ENCODE measurements around the gene ALOXE3. TPM values are rescaled to one million over a fixed set of nuclear protein-coding genes. Genes with fewer than 3 reads are reported as not detected.

ALOXE3 gene
- total RNA-seq, 1 donor from 2014 or later: not detected

DNA sequence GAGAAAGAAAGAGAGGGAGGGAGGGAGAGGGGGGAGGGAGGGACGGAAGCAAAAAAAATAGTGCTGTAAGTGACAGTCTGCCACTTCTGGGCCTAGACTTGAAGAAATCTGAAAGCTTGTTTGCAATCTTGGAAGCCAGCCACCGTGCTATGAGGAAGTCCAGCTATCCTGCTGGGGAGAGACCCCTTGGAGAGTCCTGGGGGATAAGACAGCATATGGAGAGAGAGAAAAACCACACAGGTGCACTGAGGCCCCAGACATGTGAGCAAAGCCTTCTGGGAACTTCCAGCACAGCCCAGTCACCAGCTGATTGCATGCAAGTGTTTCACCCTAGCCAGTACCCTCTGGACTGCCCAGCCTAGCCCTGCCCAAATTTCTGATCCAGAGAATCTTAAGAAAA, 18.2 kb downstream of the ALOXE3 start:
- no peaks in the 10 kb centered on the region for H3K4me1 ChIP-seq (ENCODE audit: control insufficient read depth in 3 of 3, insufficient read depth in 3 of 3, low read length in 3 of 3)
- no peak overlapping the region for H3K4me3 ChIP-seq (ENCODE audit: low read length in 3 of 3)
- H3K9me3 ChIP-seq (ENCODE audit: control insufficient read depth in 3 of 3, low read length in 3 of 3): no peaks in the 10 kb centered on the region
- no peaks in the 10 kb centered on the region for H3K36me3 ChIP-seq (ENCODE audit: control insufficient read depth in 3 of 3, insufficient read depth in 3 of 3, low read length in 3 of 3)
- H3K9ac ChIP-seq (ENCODE audit: low read depth in 1 of 3, low read length in 3 of 3): no peak overlapping the region
- peaks cover 20 to 21% (median 21%) of the 10 kb centered on the region in 3 donors for H3K27me3 ChIP-seq (ENCODE audit: control insufficient read depth in 3 of 3, insufficient read depth in 3 of 3, low read length in 3 of 3)
- H3K27ac ChIP-seq (ENCODE audit: low read depth, low read length): no peak overlapping the region

- Histone ChIP-seq H3K9me3 (ENCODE audit: control insufficient read depth in 3 of 3, low read length in 3 of 3) (no peaks in the 10 kb centered on the region), H3K27ac (ENCODE audit: low read depth, low read length) (no peak overlapping the region), H3K4me1 (ENCODE audit: control insufficient read depth in 3 of 3, insufficient read depth in 3 of 3, low read length in 3 of 3) (no peaks in the 10 kb centered on the region), H3K27me3 (ENCODE audit: control insufficient read depth in 3 of 3, insufficient read depth in 3 of 3, low read length in 3 of 3) (peaks cover 36 to 41% (median 38%) of the 10 kb centered on the region in 3 donors), H3K36me3 (ENCODE audit: control insufficient read depth in 3 of 3, insufficient read depth in 3 of 3, low read length in 3 of 3) (no peaks in the 10 kb centered on the region), H3K9ac (ENCODE audit: low read depth in 1 of 3, low read length in 3 of 3) (no peak overlapping the region), H3K4me3 (ENCODE audit: low read length in 3 of 3) (no peak overlapping the region)
These were observed 21.8 kb downstream of the ALOXE3 start for GRCh38 chr17:8096541-8096940.

GRCh38 chr17:8095361-8095760, 23.0 kb downstream of the ALOXE3 start:
- H3K4me3 ChIP-seq (ENCODE audit: low read length in 3 of 3): no peak overlapping the region
- H3K4me1 ChIP-seq (ENCODE audit: control insufficient read depth in 3 of 3, insufficient read depth in 3 of 3, low read length in 3 of 3): no peaks in the 10 kb centered on the region
- no peaks in the 10 kb centered on the region for H3K9me3 ChIP-seq (ENCODE audit: control insufficient read depth in 3 of 3, low read length in 3 of 3)
- H3K9ac ChIP-seq (ENCODE audit: low read depth in 1 of 3, low read length in 3 of 3): no peak overlapping the region
- H3K27ac ChIP-seq (ENCODE audit: low read depth, low read length): no peak overlapping the region
- peaks cover 45 to 48% (median 47%) of the 10 kb centered on the region in 3 donors for H3K27me3 ChIP-seq (ENCODE audit: control insufficient read depth in 3 of 3, insufficient read depth in 3 of 3, low read length in 3 of 3)
- no peaks in the 10 kb centered on the region for H3K36me3 ChIP-seq (ENCODE audit: control insufficient read depth in 3 of 3, insufficient read depth in 3 of 3, low read length in 3 of 3)

DNA sequence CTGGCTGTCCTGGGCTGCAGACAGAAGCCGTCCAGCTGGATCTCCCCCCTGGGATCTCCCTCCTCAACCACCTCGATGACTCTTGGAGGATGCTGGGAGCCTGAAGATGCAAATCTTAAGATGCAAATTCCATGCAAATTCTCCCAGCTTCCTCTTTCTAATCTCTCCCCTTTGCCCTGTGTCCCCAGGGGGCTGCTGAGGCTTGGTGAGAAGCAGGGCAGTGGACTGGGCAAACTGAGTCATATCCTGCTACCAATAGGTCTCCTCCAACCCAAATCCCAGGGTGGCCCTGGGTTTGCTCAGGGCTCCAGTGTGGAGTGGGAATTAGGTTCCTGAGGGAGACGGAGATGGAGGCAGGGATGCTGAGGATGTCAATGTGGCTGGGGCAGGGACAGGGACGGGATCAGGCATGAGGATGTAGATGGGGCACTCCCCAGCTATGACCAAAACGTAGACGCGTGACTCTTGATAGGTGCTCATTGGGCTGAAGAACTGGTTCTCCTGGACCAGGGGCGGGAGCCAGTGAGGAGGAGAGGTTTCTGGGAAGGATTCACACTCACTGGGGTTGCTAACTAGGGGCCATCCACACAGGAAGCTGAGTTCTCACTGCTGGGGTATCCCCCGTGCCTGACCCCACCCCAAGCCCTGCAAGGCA, 27.2 kb downstream of the ALOXE3 start:
- Histone ChIP-seq H3K9me3 (ENCODE audit: control insufficient read depth in 3 of 3, low read length in 3 of 3) (no peaks in the 10 kb centered on the region), H3K27me3 (ENCODE audit: control insufficient read depth in 3 of 3, insufficient read depth in 3 of 3, low read length in 3 of 3) (peaks cover 49 to 58% (median 56%) of the 10 kb centered on the region in 3 donors), H3K4me3 (ENCODE audit: low read length in 3 of 3) (no peak overlapping the region), H3K9ac (ENCODE audit: low read depth in 1 of 3, low read length in 3 of 3) (no peak overlapping the region), H3K27ac (ENCODE audit: low read depth, low read length) (no peak overlapping the region), H3K4me1 (ENCODE audit: control insufficient read depth in 3 of 3, insufficient read depth in 3 of 3, low read length in 3 of 3) (no peaks in the 10 kb centered on the region), H3K36me3 (ENCODE audit: control insufficient read depth in 3 of 3, insufficient read depth in 3 of 3, low read length in 3 of 3) (no peaks in the 10 kb centered on the region)

DNA sequence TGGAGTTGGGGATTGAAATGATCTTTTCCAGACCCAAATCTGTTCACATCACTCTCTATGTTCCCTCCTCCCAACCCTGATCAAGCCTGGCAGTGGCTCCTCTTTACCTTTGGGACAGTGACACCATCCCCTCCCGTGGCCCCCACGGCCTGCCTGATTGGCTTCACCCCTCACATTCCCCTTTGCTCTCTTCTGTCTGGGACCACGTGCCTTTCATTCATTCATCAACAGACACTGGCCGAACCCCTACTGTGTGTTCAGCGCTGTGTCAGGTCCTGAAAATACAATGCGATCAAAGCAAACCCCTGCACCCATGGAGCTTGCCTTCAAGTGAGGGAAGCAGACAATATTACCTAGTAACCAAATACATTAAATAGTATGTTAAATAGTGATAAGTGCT, 28.6 kb downstream of the ALOXE3 start:
- Histone ChIP-seq H3K4me3 (ENCODE audit: low read length in 3 of 3) (no peak overlapping the region), H3K27ac (ENCODE audit: low read depth, low read length) (no peak overlapping the region), H3K4me1 (ENCODE audit: control insufficient read depth in 3 of 3, insufficient read depth in 3 of 3, low read length in 3 of 3) (no peaks in the 10 kb centered on the region), H3K9ac (ENCODE audit: low read depth in 1 of 3, low read length in 3 of 3) (no peak overlapping the region), H3K27me3 (ENCODE audit: control insufficient read depth in 3 of 3, insufficient read depth in 3 of 3, low read length in 3 of 3) (peaks cover 35 to 52% (median 47%) of the 10 kb centered on the region in 3 donors), H3K36me3 (ENCODE audit: control insufficient read depth in 3 of 3, insufficient read depth in 3 of 3, low read length in 3 of 3) (no peaks in the 10 kb centered on the region), H3K9me3 (ENCODE audit: control insufficient read depth in 3 of 3, low read length in 3 of 3) (no peaks in the 10 kb centered on the region)

GRCh38 chr17:8087952-8088230, 30.4 kb downstream of the ALOXE3 start:
- H3K9ac ChIP-seq (ENCODE audit: low read depth in 1 of 3, low read length in 3 of 3): no peak overlapping the region
- no peak overlapping the region for H3K27ac ChIP-seq (ENCODE audit: low read depth, low read length)
- H3K4me1 ChIP-seq (ENCODE audit: control insufficient read depth in 3 of 3, insufficient read depth in 3 of 3, low read length in 3 of 3): no peaks in the 10 kb centered on the region
- no peaks in the 10 kb centered on the region for H3K9me3 ChIP-seq (ENCODE audit: control insufficient read depth in 3 of 3, low read length in 3 of 3)
- no peak overlapping the region for H3K4me3 ChIP-seq (ENCODE audit: low read length in 3 of 3)
- peaks cover 36 to 58% (median 52%) of the 10 kb centered on the region in 3 donors for H3K27me3 ChIP-seq (ENCODE audit: control insufficient read depth in 3 of 3, insufficient read depth in 3 of 3, low read length in 3 of 3)
- H3K36me3 ChIP-seq (ENCODE audit: control insufficient read depth in 3 of 3, insufficient read depth in 3 of 3, low read length in 3 of 3): no peaks in the 10 kb centered on the region

DNA sequence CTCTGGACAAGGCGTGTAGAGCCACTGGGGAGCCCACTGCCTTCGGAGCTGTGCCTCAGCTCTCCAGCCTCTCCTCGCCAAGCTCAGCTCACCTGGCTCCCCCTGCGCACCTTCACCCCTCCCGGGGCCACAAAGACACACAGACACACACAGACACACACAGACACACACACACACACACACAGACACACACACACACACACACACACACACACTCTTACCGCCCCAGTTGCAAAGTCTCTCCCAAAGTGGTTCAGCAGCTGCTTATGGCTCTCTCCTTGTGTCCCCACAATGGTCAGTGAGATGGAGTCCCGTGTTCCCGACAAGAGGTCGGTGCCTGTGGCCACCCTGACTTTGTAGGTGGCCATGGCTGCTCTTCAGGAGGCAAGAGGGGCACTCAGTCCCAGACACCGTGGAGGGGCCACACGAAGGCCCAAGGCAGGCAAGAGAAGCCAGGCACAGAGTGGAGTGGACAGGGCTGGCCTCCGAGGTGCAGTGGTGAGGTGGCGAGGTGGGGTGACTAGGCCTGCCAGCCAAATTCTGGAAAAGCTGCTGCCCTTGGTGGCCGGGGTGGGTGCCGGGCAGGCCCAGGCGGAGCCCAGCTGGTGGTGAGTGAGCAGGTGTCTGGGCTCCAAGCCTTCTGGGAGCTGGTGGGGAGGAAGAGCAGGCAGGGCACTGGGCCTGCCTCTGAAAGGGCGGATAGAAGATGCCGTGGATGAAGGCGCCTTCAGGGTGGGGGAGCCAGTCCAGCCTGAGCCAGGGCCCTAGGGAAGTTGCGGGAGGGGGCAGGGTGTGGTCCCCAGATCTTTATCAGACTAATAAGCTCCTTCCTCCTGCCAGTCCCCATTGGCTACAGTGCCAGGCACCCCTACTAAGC, 31.0 kb downstream of the ALOXE3 start, which contains the start of gene ALOX12B:
ALOX12B (minus strand) TSS at position 642 of the 877 bp plus-strand sequence; CDS start at position 368, 274 bp downstream.
- no peaks in the 10 kb centered on the region for H3K9me3 ChIP-seq (ENCODE audit: control insufficient read depth in 3 of 3, low read length in 3 of 3)
- H3K4me1 ChIP-seq (ENCODE audit: control insufficient read depth in 3 of 3, insufficient read depth in 3 of 3, low read length in 3 of 3): no peaks in the 10 kb centered on the region
- H3K9ac ChIP-seq (ENCODE audit: low read depth in 1 of 3, low read length in 3 of 3): no peak within 1 kb of the TSS
- H3K27me3 ChIP-seq (ENCODE audit: control insufficient read depth in 3 of 3, insufficient read depth in 3 of 3, low read length in 3 of 3): peaks cover 32 to 58% (median 51%) of the 10 kb centered on the region in 3 donors
- no peaks in the 10 kb centered on the region for H3K36me3 ChIP-seq (ENCODE audit: control insufficient read depth in 3 of 3, insufficient read depth in 3 of 3, low read length in 3 of 3)
- H3K27ac ChIP-seq (ENCODE audit: low read depth, low read length): no peak within 1 kb of the TSS
- no peak within 1 kb of the TSS for H3K4me3 ChIP-seq (ENCODE audit: low read length in 3 of 3)

DNA sequence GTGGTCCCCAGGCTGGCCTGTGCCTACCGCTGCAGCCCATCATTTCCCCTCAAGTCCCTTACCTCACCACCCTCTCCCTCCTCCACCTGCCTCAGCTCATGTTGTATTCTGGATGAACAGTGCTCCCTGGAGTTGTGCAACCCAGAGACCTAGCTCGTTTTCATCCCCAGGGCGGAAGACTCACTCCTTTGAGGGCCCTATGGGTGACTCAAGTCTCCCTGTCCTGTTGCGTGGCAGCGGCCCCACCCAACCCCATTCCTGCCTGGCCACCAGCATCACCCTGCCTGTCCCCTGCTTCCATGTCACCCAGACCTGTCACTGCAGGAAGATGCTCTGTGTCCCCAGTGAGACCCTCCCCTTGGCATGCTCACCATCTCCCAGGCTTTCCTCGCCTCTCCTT, 34.1 kb downstream of the ALOXE3 start:
- H3K4me3 ChIP-seq (ENCODE audit: low read length in 3 of 3): no peak overlapping the region
- peaks cover 5 to 13% (median 9%) of the 10 kb centered on the region in 3 donors for H3K4me1 ChIP-seq (ENCODE audit: control insufficient read depth in 3 of 3, insufficient read depth in 3 of 3, low read length in 3 of 3)
- no peak overlapping the region for H3K27ac ChIP-seq (ENCODE audit: low read depth, low read length)
- no peaks in the 10 kb centered on the region for H3K36me3 ChIP-seq (ENCODE audit: control insufficient read depth in 3 of 3, insufficient read depth in 3 of 3, low read length in 3 of 3)
- no peaks in the 10 kb centered on the region for H3K9me3 ChIP-seq (ENCODE audit: control insufficient read depth in 3 of 3, low read length in 3 of 3)
- peaks cover 19 to 57% (median 50%) of the 10 kb centered on the region in 3 donors for H3K27me3 ChIP-seq (ENCODE audit: control insufficient read depth in 3 of 3, insufficient read depth in 3 of 3, low read length in 3 of 3)
- H3K9ac ChIP-seq (ENCODE audit: low read depth in 1 of 3, low read length in 3 of 3): no peak overlapping the region

DNA sequence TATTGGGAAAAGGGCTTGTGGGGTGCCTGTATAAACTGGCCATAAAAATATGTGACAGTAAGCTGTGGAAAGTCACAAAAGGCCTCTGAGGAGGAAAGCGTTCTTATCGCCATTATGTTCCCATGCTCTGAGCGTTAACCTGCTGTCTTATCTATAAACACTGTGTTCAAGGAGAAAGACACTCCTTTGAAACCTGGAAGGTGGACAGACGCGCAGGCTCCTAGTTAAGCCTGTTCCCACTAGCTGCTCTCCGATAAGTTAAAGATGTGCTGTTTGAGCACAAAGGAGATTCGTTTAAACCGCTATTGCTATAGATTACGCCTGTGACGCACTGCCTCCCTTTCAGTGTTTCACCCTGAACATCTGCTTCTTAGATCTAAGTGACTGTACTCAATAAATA, 36.0 kb downstream of the ALOXE3 start:
- H3K36me3 ChIP-seq (ENCODE audit: control insufficient read depth in 3 of 3, insufficient read depth in 3 of 3, low read length in 3 of 3): no peaks in the 10 kb centered on the region
- no peak overlapping the region for H3K27ac ChIP-seq (ENCODE audit: low read depth, low read length)
- no peak overlapping the region for H3K9ac ChIP-seq (ENCODE audit: low read depth in 1 of 3, low read length in 3 of 3)
- H3K4me3 ChIP-seq (ENCODE audit: low read length in 3 of 3): no peak overlapping the region
- H3K4me1 ChIP-seq (ENCODE audit: control insufficient read depth in 3 of 3, insufficient read depth in 3 of 3, low read length in 3 of 3): peaks cover 5 to 15% (median 10%) of the 10 kb centered on the region in 3 donors
- peaks cover 32 to 65% (median 58%) of the 10 kb centered on the region in 3 donors for H3K27me3 ChIP-seq (ENCODE audit: control insufficient read depth in 3 of 3, insufficient read depth in 3 of 3, low read length in 3 of 3)
- no peaks in the 10 kb centered on the region for H3K9me3 ChIP-seq (ENCODE audit: control insufficient read depth in 3 of 3, low read length in 3 of 3)

DNA sequence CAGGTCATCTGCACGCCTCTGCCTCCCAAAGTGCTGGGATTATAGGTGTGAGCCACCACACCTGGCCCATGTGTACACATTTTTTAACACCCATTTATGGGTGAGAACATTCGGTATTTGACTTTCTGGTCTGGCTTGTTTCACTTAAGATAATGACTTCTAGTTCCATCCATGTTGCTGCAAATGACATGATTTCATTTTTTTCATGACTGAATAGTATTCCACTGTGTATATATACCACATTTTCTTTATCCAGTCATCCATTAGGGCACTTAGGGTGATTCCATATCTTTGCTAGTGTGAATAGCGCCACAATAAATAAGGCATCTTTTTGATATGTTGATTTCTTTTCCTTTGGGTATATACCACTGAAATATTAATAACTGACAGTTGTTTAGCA, 36.4 kb downstream of the ALOXE3 start:
- H3K27ac ChIP-seq (ENCODE audit: low read depth, low read length): no peak overlapping the region
- no peak overlapping the region for H3K4me3 ChIP-seq (ENCODE audit: low read length in 3 of 3)
- H3K9me3 ChIP-seq (ENCODE audit: control insufficient read depth in 3 of 3, low read length in 3 of 3): no peaks in the 10 kb centered on the region
- peaks cover 5 to 15% (median 10%) of the 10 kb centered on the region in 3 donors for H3K4me1 ChIP-seq (ENCODE audit: control insufficient read depth in 3 of 3, insufficient read depth in 3 of 3, low read length in 3 of 3)
- peaks cover 36 to 66% (median 62%) of the 10 kb centered on the region in 3 donors for H3K27me3 ChIP-seq (ENCODE audit: control insufficient read depth in 3 of 3, insufficient read depth in 3 of 3, low read length in 3 of 3)
- no peak overlapping the region for H3K9ac ChIP-seq (ENCODE audit: low read depth in 1 of 3, low read length in 3 of 3)
- no peaks in the 10 kb centered on the region for H3K36me3 ChIP-seq (ENCODE audit: control insufficient read depth in 3 of 3, insufficient read depth in 3 of 3, low read length in 3 of 3)
